Mesendoderm (in vitro differentiated cells): ENCODE data around the gene RNF144A.

Experiments used
- DNase-seq: peaks from one replicate; pipeline ENCODE4 v3.0.0; 2013
- H2AK5ac ChIP-seq: 2 replicates; pipeline ENCODE4 v1.6.1; 2013; ENCODE audit warnings: low read length, inconsistent platforms
- H2BK120ac ChIP-seq: 2 replicates; pipeline ENCODE4 v1.6.1; 2013; ENCODE audit warnings: low read depth, mild to moderate bottlenecking, low read length, moderate library complexity, mixed read lengths
- H2BK15ac ChIP-seq: replicated peaks from 2 replicates; pipeline ENCODE4 v1.6.1; 2013; ENCODE audit warnings: low read depth, mild to moderate bottlenecking, moderate library complexity
- H2BK5ac ChIP-seq: 2 replicates; pipeline ENCODE4 v1.6.1; 2013; ENCODE audit warnings: low read length, inconsistent platforms
- H3K18ac ChIP-seq: 2 replicates; pipeline ENCODE4 v1.6.1; 2013; ENCODE audit warnings: mild to moderate bottlenecking, low read length, mixed read lengths
- H3K23ac ChIP-seq: one replicate; pipeline ENCODE4 v1.6.1; 2013; ENCODE audit warnings: low read length
- H3K27ac ChIP-seq: 2 replicates; pipeline ENCODE4 v1.5.1; 2013; ENCODE audit warnings: low read depth, mild to moderate bottlenecking, inconsistent platforms, low read length, moderate library complexity
- H3K27me3 ChIP-seq: 2 replicates; pipeline ENCODE4 v1.6.1; 2013; ENCODE audit warnings: low read length, control low read depth, mild to moderate bottlenecking, inconsistent platforms; ENCODE audit not compliant: insufficient read depth, poor library complexity
- H3K36me3 ChIP-seq: 2 replicates; pipeline ENCODE4 v1.6.1; 2013; ENCODE audit warnings: low read length, inconsistent platforms; ENCODE audit not compliant: control insufficient read depth, insufficient read depth
- H3K4ac ChIP-seq: one replicate; pipeline ENCODE4 v1.6.1; 2013; ENCODE audit warnings: low read depth, mild to moderate bottlenecking, low read length, moderate library complexity
- H3K4me1 ChIP-seq: 2 replicates; pipeline ENCODE4 v1.6.1; 2013; ENCODE audit warnings: low read depth, low read length, inconsistent platforms; ENCODE audit not compliant: control insufficient read depth
- H3K4me2 ChIP-seq: 2 replicates; pipeline ENCODE4 v1.6.1; 2013; ENCODE audit warnings: low read length
- H3K4me3 ChIP-seq: 2 replicates; pipeline ENCODE4 v1.5.1; 2013; ENCODE audit warnings: mild to moderate bottlenecking, low read length
- H3K56ac ChIP-seq: one replicate; pipeline ENCODE4 v1.6.1; 2013; ENCODE audit warnings: low read length
- H3K79me1 ChIP-seq: 2 replicates; pipeline ENCODE4 v1.6.1; 2013; ENCODE audit warnings: low read length, inconsistent platforms
- H3K79me2 ChIP-seq: 2 replicates; pipeline ENCODE4 v1.6.1; 2013; ENCODE audit warnings: mild to moderate bottlenecking, low read length; ENCODE audit not compliant: control insufficient read depth, insufficient read depth
- H3K9ac ChIP-seq: 2 replicates; pipeline ENCODE4 v1.6.1; 2013; ENCODE audit warnings: low read length, inconsistent platforms
- H4K5ac ChIP-seq: one replicate; pipeline ENCODE4 v1.6.1; 2013; ENCODE audit warnings: low read length
- H4K8ac ChIP-seq: one replicate; pipeline ENCODE4 v1.6.1; 2013; ENCODE audit warnings: low read depth, mild to moderate bottlenecking, control low read depth, low read length, moderate library complexity
- WGBS: extraction: QIAGEN DNeasy Blood & Tissue Kit; methylation state at CpG from one replicate; pipeline ENCODE4 v1.1.7; 2013; ENCODE audit warnings: low lambda C conversion rate, missing lambda C conversion rate; ENCODE audit not compliant: insufficient coverage; ENCODE audit errors: extremely low coverage; 5-methylcytosine and 5-hydroxymethylcytosine counted together

The RNF144A gene

DNA sequence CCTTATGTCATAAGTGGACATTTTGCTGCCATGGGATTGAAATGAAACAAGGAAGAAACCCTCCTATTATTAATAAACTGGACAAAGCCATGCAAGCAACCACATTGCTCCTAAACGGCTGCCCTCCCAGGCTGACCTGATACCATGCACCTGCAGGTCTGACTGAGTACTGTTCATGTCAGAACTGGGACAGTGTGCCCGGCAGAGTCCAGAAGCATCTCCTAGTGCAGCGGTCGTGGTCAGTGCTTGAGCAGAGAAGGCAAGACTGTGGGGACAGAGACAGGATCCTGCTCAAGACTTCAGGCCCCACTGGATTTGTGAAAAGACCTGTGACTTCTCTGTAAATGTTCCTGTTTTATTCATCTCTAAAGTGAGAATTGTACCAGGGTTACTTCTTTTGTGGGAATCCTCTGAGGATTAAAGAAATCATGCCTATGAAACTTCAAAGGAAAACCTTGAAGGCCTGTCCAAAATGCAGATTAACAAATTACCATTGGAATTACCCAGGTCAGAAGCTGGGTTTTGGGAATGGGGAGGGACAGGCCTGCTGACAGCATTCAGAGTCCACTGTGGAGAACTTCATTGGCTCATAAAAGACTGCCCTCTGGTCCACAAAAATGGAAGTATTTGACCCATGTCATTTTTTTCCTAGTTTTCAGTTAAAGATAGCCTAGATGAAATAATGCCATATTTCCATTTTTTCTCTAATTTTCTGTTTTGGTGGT lies 13.9 kb downstream of the RNF144A start:
- H3K4me1 ChIP-seq, result peaks cover 2% of the 10 kb centered on the region
- no peaks in the 10 kb centered on the region for H3K79me2 ChIP-seq

DNA sequence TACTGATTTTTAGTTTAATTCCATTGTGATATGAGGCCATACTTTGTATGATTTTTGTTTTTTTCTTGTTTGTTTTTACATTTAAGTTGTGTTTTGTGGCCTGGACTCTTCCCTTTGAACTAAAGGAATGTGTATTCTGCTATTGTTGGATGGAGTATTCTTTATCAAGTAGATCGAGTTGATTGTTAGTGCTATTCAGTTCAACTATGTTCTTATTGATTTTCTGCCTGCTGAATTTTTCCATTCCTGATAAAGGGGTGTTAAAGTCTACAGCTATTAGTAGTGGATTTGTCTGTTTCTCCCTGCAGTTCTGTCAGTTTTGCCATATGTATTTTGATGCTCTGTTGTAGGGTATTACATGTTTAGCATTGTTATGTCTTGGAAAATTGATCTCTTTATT lies 14.5 kb downstream of the RNF144A start:
- peaks cover 1% of the 10 kb centered on the region for H3K36me3 ChIP-seq
- no peak overlapping the region for H2BK15ac ChIP-seq
- DNase-seq, result no peak
- no peak overlapping the region for H3K56ac ChIP-seq
- H2BK120ac ChIP-seq, result no peak overlapping the region
- H3K9ac ChIP-seq, result no peak overlapping the region
- H3K27ac ChIP-seq, result no peak overlapping the region
- H3K4me3 ChIP-seq, result no peak overlapping the region
- no peak overlapping the region for H3K4me2 ChIP-seq
- H3K18ac ChIP-seq, result no peak overlapping the region
- no peak overlapping the region for H3K23ac ChIP-seq
- no peaks in the 10 kb centered on the region for H3K27me3 ChIP-seq
- H4K5ac ChIP-seq, result no peak overlapping the region
- no peak overlapping the region for H4K8ac ChIP-seq
- H3K4me1 ChIP-seq, result peaks cover 2% of the 10 kb centered on the region
- no peak overlapping the region for H3K4ac ChIP-seq
- no peak overlapping the region for H2BK5ac ChIP-seq
- WGBS, result no CpG with 5 or more reads among the region's 1 CpG
- H2AK5ac ChIP-seq, result no peak overlapping the region
- H3K79me1 ChIP-seq, result peaks cover 4% of the 10 kb centered on the region
- H3K79me2 ChIP-seq, result no peaks in the 10 kb centered on the region

More for the DNA sequence above, 13.9 kb downstream of the RNF144A start:
- Histone ChIP-seq H3K23ac (no peak overlapping the region), H3K18ac (no peak overlapping the region), H3K4me3 (no peak overlapping the region), H3K9ac (no peak overlapping the region), H2BK15ac (no peak overlapping the region), H3K56ac (no peak overlapping the region), H4K8ac (no peak overlapping the region), H3K36me3 (peaks cover 1% of the 10 kb centered on the region), H2BK120ac (no peak overlapping the region), H3K79me1 (peaks cover 6% of the 10 kb centered on the region), H4K5ac (no peak overlapping the region), H2BK5ac (no peak overlapping the region), H3K4me2 (no peak overlapping the region), H2AK5ac (no peak overlapping the region), H3K27ac (no peak overlapping the region), H3K27me3 (no peaks in the 10 kb centered on the region), H3K4ac (no peak overlapping the region)
- DNase-seq, result no peak
- WGBS, result no CpG with 5 or more reads among the region's 4 CpGs

DNA sequence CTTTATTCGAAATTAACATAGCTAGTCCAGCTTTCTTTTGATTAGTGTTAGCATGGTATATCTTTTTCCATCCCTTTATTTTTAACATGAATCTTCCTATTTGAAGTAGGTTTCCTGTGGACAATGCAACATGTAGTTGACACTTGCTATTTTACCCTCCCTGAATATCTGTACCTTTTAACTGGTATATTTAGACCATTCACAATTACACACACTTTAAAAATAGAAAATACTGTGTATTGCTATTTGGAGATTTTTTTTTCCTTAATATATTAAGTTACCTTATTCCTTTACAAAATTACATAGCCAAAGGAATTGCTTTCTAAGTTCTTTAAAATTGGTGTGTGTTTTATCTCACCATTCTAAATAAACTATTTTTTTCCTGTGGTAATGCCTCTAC lies 15.0 kb downstream of the RNF144A start:
- Histone ChIP-seq H3K79me2 (no peaks in the 10 kb centered on the region), H3K9ac (no peak overlapping the region), H3K4ac (no peak overlapping the region), H2BK120ac (no peak overlapping the region), H3K23ac (no peak overlapping the region), H3K27me3 (no peaks in the 10 kb centered on the region), H3K36me3 (peaks cover 1% of the 10 kb centered on the region), H3K79me1 (peaks cover 6% of the 10 kb centered on the region), H2AK5ac (no peak overlapping the region), H4K8ac (no peak overlapping the region), H2BK5ac (no peak overlapping the region), H3K56ac (no peak overlapping the region), H3K18ac (no peak overlapping the region), H3K4me3 (no peak overlapping the region), H4K5ac (no peak overlapping the region), H3K4me2 (no peak overlapping the region), H3K27ac (no peak overlapping the region), H2BK15ac (no peak overlapping the region), H3K4me1 (no peaks in the 10 kb centered on the region)
- DNase-seq, result no peak
- WGBS, result no CpG with 5 or more reads among the region's 1 CpG

DNA sequence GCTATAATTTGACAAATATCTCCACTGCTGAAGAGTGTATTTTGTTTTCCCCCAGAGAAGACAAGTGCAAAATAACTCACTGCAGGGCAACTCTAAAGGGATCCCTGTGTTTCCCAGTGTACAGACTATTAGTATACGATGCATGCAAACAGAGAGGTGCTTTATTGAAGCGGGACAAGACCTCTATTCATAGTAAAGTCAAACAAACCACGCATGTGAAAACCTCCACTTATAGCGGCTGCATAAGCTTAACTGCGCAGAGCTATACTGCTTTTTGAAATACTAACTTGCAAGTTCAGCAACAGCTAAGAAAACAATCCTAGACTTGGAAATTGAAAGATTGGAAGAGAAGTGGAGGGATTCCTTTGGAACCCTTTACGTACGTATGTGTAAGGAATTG lies 15.6 kb downstream of the RNF144A start:
- no peak overlapping the region for H3K4me2 ChIP-seq
- H4K8ac ChIP-seq, result no peak overlapping the region
- H2AK5ac ChIP-seq, result no peak overlapping the region
- H3K18ac ChIP-seq, result no peak overlapping the region
- H2BK120ac ChIP-seq, result no peak overlapping the region
- H3K56ac ChIP-seq, result no peak overlapping the region
- no peaks in the 10 kb centered on the region for H3K4me1 ChIP-seq
- H3K27ac ChIP-seq, result no peak overlapping the region
- no peak overlapping the region for H2BK5ac ChIP-seq
- no CpG with 5 or more reads among the region's 7 CpGs for WGBS
- no peak overlapping the region for H3K4ac ChIP-seq
- no peak overlapping the region for H3K9ac ChIP-seq
- no peak overlapping the region for H2BK15ac ChIP-seq
- H3K79me2 ChIP-seq, result no peaks in the 10 kb centered on the region
- no peak overlapping the region for H3K4me3 ChIP-seq
- no peak for DNase-seq
- H3K79me1 ChIP-seq, result peaks cover 4% of the 10 kb centered on the region
- peaks cover 1% of the 10 kb centered on the region for H3K36me3 ChIP-seq
- H3K27me3 ChIP-seq, result no peaks in the 10 kb centered on the region
- H3K23ac ChIP-seq, result no peak overlapping the region
- H4K5ac ChIP-seq, result no peak overlapping the region

DNA sequence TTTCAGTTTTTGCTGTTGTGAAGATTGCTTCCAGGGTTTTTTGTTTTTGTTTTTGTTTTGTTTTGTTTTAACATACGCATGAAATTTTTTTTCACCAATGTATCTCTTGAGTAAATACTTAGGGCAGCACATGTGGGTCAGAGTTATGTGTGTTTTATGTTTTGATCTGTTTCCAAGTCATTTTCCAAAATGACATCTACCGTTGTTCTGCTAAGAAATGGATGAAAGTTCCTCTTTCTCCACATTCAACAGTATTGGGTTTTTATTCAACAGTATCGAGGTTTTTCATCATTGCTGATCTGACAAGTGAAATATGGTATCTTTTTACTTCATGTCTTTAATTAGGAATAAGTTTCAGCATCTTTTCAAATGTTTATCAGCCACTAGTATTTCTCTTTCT lies 16.7 kb downstream of the RNF144A start:
- no peak overlapping the region for H3K18ac ChIP-seq
- H3K36me3 ChIP-seq, result no peaks in the 10 kb centered on the region
- H3K23ac ChIP-seq, result no peak overlapping the region
- H3K9ac ChIP-seq, result no peak overlapping the region
- no peak overlapping the region for H4K8ac ChIP-seq
- H2BK5ac ChIP-seq, result no peak overlapping the region
- DNase-seq, result no peak
- no peaks in the 10 kb centered on the region for H3K27me3 ChIP-seq
- WGBS, result no CpG with 5 or more reads among the region's 3 CpGs
- H3K4me3 ChIP-seq, result no peak overlapping the region
- H3K4me2 ChIP-seq, result no peak overlapping the region
- H2BK15ac ChIP-seq, result no peak overlapping the region
- H3K79me1 ChIP-seq, result peaks cover 4% of the 10 kb centered on the region
- no peak overlapping the region for H2AK5ac ChIP-seq
- no peaks in the 10 kb centered on the region for H3K79me2 ChIP-seq
- H4K5ac ChIP-seq, result no peak overlapping the region
- no peak overlapping the region for H3K56ac ChIP-seq
- no peak overlapping the region for H2BK120ac ChIP-seq
- no peak overlapping the region for H3K27ac ChIP-seq
- no peak overlapping the region for H3K4ac ChIP-seq
- H3K4me1 ChIP-seq, result no peaks in the 10 kb centered on the region

DNA sequence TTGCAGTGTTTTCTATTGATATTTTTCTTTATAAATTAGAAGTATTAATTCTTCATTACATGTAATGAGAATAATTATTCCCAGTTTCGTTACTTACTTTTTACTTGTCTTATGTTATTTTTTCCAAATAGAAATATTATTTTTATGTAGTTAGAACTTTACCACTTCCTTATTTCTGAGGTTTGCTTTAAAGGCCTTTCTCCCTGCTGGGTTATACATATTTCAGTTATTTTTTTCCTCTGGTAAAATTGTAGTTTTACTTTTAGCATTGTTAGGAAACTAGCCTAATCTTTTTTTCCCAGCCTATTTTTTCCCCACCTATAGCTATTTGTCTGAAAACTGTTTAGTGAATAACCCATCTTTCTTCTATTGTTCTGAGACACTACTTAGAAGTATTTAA lies 17.1 kb downstream of the RNF144A start:
- no peak overlapping the region for H3K18ac ChIP-seq
- H3K27ac ChIP-seq, result no peak overlapping the region

More for the DNA sequence above, 17.1 kb downstream of the RNF144A start:
- Histone ChIP-seq H3K56ac (no peak overlapping the region), H3K23ac (no peak overlapping the region), H3K4ac (no peak overlapping the region), H2BK5ac (no peak overlapping the region), H2AK5ac (no peak overlapping the region), H4K8ac (no peak overlapping the region), H3K27me3 (no peaks in the 10 kb centered on the region), H3K79me2 (no peaks in the 10 kb centered on the region), H3K79me1 (peaks cover 4% of the 10 kb centered on the region), H3K9ac (no peak overlapping the region), H3K4me2 (no peak overlapping the region), H3K36me3 (no peaks in the 10 kb centered on the region), H3K4me3 (no peak overlapping the region), H2BK120ac (no peak overlapping the region), H3K4me1 (no peaks in the 10 kb centered on the region), H4K5ac (no peak overlapping the region), H2BK15ac (no peak overlapping the region)
- DNase-seq, result no peak
- WGBS, result no CpG with 5 or more reads among the region's 1 CpG
